Fibroblast of peridontal ligament (primary cell): Measurements from ENCODE around the gene FHIP1B.

Source experiments
- DNase-seq: peaks from one replicate; pipeline ENCODE4 v3.0.0-alpha.2; 2010; ENCODE audit errors: extremely low read depth

Gene FHIP1B

DNA sequence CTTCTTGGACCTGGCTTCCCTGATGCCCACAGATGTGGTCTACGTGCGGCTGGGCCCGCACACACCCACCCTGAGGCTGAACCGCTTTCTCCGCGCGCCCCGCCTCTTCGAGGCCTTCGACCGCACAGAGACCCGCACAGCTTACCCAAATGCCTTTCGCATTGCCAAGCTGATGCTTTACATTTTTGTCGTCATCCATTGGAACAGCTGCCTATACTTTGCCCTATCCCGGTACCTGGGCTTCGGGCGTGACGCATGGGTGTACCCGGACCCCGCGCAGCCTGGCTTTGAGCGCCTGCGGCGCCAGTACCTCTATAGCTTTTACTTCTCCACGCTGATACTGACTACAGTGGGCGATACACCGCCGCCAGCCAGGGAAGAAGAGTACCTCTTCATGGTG lies 5.7 kb upstream of the FHIP1B start:
- DNase-seq = no peak

DNA sequence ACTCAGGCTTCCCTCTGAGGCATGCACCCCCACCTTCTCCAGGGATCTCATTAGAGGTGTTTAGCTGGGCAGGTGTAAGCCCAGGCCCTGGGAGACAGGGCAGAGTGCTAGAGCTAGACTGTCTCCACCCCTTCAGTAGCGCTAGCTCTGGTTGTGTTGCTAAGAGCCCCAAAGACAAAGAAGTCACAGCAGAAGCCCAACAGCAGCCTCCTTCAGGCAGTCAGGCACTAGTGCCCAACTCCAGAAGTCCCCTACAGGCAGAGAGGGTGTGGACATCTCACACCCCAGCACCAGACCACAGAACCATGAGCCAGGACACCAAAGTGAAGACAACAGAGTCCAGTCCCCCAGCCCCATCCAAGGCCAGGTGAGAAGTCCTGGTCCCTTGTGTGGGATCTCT lies 4.5 kb upstream of the FHIP1B start, which contains the start of gene CNGA4:
Gene CNGA4, plus strand, starts transcription at position 188 of the 400 bp plus-strand sequence. Its CDS starts 118 bp downstream, at position 306.
- no peak for DNase-seq

DNA sequence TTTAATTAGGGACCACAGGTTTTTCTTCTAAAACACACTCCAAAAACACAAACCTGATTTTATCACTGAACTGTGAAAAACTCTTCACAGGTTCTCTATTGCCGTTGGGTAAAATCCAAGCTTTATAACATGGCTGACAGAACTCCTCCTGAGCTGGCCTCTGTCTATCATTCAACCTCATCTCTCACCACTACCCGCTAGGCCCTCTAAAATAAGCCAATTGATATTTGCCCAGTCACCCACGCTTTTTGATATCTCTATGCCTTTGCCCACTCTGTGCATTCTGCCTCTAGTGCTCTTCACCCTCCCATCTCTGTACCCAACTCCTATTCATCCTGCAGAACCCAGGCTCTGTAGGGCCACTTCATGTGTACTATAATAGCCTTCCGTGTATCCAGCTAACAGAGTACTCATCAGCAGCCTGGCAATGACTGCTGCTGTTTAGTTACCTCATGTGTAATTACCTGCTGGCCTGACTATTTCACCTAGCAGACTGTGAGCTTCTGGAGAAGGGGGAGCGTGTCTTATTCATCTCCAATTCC lies 3.4 kb upstream of the FHIP1B start:
- no peak for DNase-seq

DNA sequence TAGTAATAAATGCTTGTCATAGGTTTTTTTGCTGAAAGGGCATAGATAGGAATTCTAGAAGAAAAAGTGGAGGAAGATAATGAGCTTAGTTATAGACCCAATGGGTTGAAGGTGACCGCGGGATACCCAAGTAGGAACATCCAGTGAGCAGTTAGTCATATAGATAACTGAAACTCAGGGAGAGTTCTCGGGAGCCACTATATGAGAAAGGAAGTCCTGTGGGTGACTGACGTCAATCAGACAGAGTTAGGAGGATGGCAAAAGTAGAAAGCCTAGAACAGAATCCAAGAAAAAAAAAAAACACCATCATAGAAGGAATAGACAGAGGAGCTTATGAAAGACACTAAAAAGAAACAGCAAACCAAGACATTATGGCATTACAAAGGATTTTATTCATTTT lies 2.8 kb upstream of the FHIP1B start:
- DNase-seq = no peak

DNA sequence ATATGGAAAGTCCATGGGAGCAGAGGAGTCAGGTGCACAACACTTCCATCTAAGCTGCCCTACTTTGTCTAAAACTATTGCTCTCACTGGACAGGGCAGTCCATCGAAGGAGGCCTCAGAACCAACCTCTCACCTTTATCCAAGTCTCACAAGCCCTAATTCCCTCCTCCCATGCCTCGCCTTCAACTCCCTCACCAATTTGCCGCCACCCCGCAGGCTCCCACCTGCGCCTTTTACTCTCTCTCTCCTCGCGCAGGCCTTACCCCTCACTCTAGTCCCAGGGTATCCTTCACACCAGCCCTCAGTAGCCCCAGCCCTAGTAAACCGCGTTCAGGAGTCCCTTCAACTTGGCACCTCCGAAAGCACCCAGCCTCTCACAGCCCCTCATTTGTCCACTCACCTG lies 451 bp downstream of the FHIP1B start:
- no peak for DNase-seq

DNA sequence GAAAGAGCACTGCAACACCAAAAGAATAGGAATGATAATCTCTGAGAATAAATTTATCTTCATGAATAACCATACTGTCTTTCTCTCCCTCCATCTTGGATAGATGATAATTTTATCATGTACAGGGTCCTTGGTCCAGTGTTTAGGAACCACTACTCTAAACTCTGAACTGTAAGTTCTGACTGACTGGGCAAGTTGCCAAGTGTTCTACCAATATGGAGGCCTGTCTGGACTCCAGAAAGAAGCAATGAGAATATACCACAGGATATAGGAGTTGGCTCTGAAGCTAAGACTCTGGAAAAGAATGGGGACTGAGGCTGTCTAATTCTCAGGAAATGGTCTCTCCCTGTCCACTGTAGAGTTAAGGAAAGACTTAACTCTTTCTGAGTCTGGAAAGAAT lies 1.5 kb downstream of the FHIP1B start:
- no peak for DNase-seq

DNA sequence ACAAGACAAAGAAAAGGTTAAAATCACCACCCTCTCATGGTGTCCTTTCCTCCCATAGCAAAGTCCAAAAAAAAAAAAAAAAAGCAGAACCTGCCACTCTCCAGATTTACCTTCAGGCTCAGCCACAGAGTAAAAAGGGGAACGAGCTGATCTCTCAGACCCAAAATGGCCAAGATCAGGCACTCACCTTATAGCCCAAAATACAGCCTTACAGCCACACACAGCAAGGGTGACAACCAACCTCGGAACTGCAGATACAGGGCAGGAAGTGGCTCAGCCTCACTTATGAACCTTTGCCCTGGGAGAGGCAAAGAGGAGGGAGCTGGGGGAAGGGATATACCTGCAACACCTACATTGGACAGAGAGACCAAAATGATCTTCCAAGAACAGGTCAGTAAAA lies 4.5 kb downstream of the FHIP1B start:
- no peak for DNase-seq

DNA sequence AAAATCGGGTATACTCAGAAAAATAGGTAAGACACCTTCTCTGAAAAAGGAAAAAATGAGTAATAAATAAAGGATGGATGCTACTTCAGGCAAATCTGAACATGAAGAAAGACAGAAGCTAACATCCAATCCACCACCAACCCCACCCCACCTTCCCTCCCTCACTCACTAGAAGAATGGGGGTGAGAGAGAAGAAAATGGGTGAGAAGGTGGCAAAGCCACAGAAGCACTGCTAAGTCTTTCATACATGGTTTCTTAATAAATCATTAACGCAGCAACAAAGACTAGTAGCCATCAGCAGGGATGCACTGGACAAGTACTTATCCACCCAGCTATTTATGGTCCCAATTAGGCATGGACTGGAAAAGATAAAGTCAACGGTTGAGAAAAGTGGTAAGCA lies 5.9 kb downstream of the FHIP1B start:
- no peak for DNase-seq

DNA sequence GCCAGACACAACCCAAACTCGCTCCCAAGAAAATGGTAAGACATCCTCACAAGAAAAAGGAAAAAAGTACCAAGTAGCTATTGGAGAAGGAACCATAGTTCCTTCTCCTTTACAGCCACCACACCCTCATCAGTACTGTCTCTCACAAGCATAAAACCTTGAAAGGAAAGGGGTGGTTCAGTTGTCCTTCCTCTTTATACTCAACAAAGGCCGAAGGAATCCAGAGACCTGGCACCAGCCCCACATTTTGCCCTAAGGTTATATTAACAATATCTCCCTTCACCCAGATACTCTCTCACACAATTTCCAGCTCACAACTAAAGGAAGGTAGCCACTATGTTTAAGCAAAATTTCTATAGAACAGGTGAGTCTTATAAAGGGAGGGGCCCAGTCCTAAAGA lies 8.5 kb downstream of the FHIP1B start:
- DNase-seq = no peak

DNA sequence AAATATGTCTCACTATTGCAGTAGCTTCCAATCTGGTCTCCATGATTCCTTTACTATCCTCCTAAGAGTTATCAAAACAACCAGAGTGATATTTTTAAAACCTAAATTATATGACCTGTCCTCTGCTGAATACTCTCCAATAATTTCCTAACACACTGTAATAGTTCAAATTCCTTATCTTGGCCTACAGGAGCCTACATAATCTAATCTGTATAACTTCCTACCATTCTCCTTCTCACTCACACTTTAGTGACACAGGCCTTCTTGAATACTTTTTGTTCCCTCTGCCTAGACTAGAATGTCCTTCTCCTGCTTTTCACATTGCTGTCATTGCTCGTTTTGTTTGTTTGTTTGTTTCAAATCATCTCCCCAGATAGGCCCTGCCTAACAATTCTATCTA lies 9.4 kb downstream of the FHIP1B start:
- DNase-seq = no peak

DNA sequence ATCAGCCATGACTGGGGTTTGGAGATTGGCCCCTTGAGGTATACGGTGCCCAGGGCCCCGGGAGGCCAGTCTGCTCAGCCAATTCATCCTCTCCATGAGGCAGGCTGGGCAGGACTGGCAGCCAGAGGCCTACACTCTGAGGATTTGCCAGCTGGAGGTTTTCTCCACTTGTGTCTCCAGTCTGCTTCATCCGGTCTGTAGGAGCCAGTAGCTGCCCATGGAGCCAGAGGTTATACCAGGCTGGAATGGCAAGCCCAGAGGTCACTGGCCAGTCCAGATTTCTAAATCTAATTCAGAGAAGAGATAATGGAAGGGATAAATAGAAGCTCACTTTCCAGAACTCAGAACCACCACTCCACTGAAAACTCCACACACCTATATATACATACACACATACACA lies 10.0 kb downstream of the FHIP1B start:
- DNase-seq = no peak

DNA sequence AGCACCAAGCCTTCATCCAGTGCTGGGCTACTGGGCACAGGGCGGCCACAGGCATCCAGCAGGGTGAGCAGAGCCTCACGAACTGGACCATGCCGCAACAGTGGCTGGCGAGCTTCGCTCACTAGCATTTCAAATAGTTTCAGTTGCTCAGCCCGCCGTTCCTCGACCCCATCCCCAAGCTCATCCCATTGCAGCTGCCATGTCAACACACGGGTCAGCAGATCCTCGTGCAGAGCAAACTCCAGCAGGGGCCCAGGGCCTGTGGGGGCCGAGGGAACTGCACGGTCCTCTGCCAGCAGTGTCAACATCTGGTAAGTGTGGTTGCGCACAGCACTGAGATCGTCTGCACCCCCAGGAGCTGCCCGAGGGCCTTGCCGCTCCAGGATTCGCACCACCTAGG lies 10.6 kb downstream of the FHIP1B start:
- no peak for DNase-seq

DNA sequence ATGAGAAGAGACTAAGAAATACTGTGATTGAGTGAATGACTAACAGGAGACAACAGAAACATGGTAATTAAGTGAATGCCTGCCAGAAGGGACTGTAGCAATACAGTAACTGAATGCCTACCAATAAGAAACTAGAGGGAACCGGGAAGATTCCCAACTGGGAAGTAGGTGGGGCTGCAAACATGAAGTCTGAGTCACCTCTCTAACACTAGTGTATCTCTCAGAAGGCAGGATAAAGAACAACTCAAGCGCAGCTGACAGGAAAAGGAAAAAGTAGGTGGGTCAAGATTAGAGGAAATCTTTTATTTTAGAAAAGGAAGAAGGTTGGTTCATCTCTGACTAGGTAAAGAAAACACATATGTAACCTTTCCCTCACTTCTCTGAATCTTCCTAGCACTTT lies 15.1 kb downstream of the FHIP1B start:
- DNase-seq = peak; percentile 96

DNA sequence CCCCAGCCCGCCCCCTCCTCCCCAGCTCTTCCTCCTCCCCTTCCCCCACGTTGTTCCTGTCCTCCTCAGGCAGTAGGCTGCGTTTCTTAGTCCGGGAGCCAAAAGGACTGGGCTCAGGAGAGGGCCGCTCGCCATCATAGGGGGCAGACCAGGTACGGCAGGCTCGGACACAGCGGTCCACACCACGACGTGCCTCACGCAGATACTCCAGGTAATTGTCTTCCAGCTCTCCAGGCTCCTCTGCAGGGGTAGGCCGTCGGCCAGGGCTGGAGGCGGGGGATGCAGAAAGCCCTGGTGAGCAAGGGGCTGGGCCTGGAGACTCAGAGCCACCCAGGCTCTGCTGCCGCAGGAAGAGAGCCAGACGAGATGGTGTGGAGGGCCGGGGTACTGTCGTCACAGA lies 16.7 kb downstream of the FHIP1B start:
- DNase-seq = no peak

DNA sequence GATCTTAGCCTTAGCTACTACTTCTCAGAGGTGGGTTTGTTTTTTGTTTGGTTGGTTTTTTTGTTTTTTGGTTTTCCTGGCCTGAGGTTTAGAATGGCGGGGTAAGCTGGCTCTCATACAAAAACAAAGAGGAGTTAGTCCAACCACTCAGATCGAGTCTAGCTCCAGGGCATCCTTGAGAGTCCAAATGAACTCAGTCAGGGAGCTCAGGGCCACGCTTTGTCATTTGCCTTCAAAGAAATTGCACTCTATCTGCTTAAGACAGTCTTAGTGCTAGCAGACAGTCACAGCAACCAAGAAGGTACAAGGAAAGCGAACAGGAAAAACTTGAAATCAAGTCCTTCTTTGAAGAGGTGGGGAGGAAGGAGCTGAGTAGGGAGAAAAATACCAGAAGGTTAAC lies 17.9 kb downstream of the FHIP1B start:
- no peak for DNase-seq

DNA sequence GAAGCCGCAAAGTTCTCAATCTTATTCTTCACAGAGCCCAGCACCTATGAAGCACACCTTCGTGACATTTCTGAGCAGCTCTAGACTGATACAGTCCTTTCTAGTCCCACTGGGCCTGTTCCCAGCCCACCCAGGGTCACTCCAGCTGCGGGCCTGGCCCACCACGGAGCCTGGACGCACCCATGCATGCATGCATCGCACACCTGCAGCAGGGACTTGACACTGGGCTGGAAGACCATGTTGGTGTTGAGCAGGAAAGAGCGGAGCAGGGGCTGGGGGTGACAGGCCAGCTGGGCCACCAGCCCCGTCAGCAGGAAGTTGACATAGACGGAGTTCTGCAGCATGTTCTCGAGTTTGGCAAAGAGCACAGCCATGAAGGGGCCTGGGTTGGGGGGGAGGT lies 19.9 kb downstream of the FHIP1B start:
- no peak for DNase-seq

DNA sequence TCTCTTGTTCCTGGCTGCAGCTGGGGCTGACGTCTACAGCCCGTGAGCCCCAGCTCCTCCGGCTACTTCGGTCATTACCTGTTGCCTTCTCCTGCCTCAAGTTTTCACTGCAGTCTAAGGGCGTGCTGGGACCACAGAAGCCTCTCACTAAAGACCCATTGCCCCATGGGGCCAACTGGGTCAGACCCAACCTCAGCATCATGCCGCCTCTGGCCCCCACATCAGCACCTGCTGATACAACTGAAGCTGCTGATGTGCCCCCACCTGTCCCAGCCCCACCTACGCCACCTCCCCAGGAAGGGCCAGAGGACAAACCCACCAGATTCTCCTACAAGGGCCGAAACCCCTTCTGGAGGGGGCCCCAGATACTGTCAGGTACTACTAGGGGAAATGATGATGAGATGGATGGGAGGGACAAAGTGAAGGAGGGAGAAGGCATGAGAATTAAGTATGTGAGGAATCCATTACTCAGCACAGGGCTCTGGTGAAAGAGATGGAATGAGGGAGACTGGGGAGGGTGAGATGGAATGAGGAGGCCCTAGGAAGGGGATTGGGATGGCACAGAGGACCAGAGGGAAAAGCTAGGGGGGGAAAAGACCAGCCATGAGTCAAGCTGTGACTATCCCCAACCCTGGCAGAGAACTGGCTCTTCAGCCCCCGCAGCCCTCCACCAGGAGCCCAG lies 24.0 kb downstream of the FHIP1B start:
- DNase-seq = peak; percentile 10

DNA sequence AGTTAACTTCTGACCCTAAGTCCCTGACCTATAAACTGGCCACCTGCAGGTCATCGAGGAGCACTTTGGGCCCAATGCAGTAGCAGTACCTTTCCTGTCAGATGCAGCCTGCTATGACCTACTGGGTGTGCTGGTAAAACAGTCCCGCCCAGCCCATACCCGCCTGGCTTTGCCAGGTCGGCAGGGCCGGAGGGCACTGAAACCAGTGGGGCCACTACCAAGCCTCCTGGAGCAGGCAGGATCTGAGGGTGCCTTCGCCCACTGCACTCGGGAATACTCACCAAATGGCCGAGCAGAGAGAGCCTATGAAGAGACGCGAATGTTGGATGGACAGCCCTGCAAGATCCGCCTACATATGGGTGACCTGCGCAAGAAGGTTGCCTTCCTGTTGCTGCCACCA lies 24.6 kb downstream of the FHIP1B start:
- DNase-seq = no peak

DNA sequence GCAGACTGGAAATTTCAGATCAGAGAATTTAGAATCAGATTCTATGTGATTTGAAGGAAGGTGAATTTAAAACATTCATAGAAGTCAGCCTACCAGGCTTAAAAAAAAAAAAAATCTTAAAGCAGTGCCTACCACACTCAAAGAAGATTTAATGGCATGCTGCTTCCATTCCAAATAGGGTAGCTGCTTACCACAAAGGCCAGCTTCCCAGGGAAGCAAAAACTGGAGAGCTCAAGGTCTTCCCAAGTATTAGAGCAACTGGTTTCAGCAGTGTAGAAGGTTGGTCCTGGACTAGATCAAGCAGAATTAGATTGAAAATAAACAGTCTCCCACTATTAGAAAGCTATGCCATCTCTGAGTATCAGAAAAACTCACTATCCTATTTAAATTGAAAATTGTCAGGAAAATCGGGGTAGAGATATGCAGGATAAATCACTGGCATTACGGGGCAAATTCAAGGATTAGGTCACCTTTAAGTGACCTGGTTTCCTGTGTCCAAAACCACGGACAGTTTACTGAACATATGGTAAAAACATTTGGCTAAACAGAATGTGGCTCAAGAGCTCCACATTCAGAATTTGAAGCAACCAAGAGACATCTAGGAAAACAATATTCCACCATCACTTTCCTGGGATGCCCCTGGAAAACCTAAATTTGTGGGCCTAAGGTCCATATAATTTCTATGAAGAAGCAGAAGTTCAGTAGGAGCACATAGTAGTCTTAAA lies 27.8 kb downstream of the FHIP1B start:
- DNase-seq = peak; percentile 2

DNA sequence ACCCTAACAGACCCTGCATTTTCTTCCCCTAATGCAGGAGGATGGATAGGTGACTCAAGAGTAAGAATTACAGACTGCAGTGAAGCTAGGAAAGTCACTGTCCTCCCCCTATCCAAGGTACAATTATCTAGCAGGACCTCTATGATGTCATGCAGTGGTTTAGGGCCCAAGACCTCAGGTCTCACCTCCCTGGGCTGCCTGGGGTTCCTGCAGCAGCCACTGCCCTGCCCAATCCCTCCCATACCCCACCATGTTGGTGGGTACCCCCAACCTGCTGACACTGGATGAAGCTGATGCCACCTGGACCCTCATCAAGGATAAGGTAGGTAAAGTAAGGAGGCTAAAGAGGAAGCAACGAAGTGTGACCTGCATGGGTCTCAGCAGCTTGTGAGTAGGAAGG lies 29.1 kb downstream of the FHIP1B start, which contains the start of gene C11orf42:
Gene C11orf42, plus strand, starts transcription at position 192 of the 400 bp plus-strand sequence. Its CDS starts 59 bp downstream, at position 251.
- no peak for DNase-seq

DNA sequence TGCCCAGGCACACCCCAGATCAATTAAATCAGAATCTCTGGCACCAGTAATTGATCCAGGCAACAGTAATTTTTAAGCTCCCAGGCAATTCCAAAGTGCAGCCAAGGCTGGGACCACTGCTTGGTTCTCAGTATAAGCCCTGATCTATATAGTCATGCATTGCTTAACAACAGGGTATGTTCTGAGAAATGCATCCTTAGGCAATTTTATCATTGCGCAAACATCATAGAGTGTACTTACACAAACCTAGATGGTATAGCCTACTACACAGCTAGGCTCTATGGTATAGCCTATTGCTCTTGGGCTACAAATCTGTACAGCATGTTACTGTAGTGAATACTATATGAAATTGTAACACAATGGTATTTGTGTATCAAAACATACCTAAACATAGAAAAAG lies 29.7 kb downstream of the FHIP1B start:
- DNase-seq = no peak

DNA sequence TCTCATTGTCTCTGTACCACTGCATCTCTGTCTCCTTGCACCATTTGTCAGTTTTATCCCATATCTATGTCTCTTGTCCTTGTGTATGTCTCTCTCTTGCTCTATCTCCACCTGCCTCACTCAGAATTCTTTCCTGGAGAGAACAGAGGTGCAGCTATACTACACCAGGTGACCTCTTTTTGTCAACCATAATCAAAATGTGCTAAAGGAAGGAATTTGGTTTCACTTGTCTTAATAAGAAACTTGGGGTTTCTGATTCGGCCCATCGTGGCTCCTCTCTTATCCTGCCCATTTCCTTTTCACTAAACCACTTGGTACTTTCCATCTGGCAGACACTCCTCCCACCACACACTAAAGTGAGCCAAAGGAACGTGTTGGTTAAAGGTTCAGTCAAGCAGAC lies 31.1 kb downstream of the FHIP1B start:
- no peak for DNase-seq

DNA sequence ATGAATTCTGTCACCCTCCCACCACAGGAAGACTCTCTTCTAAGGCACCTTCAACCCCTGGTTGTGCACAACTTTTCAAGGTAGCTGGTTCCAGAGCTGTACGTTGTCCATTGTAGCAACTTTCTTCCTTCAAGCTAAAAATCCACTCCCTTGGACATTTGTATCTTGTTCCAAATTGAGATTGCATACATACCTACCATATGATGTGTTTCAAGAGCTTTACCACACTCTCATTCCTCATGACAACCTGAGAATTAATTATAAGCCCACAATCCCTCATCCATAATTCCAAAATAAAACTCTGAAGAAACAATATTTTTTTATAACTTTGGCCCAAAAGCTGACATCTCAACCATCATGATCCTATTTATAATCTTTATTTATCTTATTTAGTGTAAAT lies 32.4 kb downstream of the FHIP1B start:
- peak; percentile 3 for DNase-seq
